Smooth muscle cell (in vitro differentiated cells): ENCODE data around the gene BASP1. TPM values are rescaled to one million over a fixed set of nuclear protein-coding genes. Genes with fewer than 3 reads are reported as not detected.

Source experiments
- DNase-seq: peaks from one replicate; lab custom pipeline; 2025; ENCODE audit not compliant: unreplicated experiment; lab: John Stamatoyannopoulos, UW
- H2AFZ ChIP-seq: fragments of 200-600 bp; sonication (generic); 2 replicates; pipeline ENCODE4 v1.6.0; 2016; ENCODE audit warnings: antibody characterized with exemption, low read depth, mild to moderate bottlenecking
- H3F3A ChIP-seq: fragments of 200-600 bp; sonication (generic); 2 replicates; pipeline ENCODE4 v1.6.0; 2017; ENCODE audit warnings: antibody characterized with exemption, low read depth
- H3K27ac ChIP-seq: fragments of 200-600 bp; sonication (generic); 2 replicates; pipeline ENCODE4 v1.5.1; 2016; ENCODE audit warnings: low read depth, mild to moderate bottlenecking
- H3K27me3 ChIP-seq: fragments of 200-600 bp; sonication (generic); 2 replicates; pipeline ENCODE4 v1.6.1; 2016; ENCODE audit warnings: low read depth, mild to moderate bottlenecking
- H3K36me3 ChIP-seq: fragments of 200-600 bp; sonication (generic); 2 replicates; pipeline ENCODE4 v1.5.1; 2016; ENCODE audit warnings: low read depth
- H3K4me1 ChIP-seq: fragments of 200-600 bp; sonication (generic); 2 replicates; pipeline ENCODE4 v1.5.1; 2016; ENCODE audit warnings: low read depth
- H3K4me2 ChIP-seq: fragments of 200-600 bp; sonication (generic); 2 replicates; pipeline ENCODE4 v1.6.0; 2016; ENCODE audit warnings: mild to moderate bottlenecking
- H3K4me3 ChIP-seq: fragments of 200-600 bp; sonication (generic); 2 replicates; pipeline ENCODE4 v1.5.1; 2016; ENCODE audit warnings: mild to moderate bottlenecking
- H3K79me2 ChIP-seq: fragments of 200-600 bp; sonication (generic); 2 replicates; pipeline ENCODE4 v1.6.0; 2016; ENCODE audit warnings: low read depth, mild to moderate bottlenecking
- H3K9ac ChIP-seq: fragments of 200-600 bp; sonication (generic); 2 replicates; pipeline ENCODE4 v1.6.0; 2016; ENCODE audit warnings: low read depth
- H3K9me3 ChIP-seq: fragments of 200-600 bp; sonication (generic); replicated peaks from 2 replicates; pipeline ENCODE4 v1.5.1; 2016; ENCODE audit warnings: low read depth
- H4K20me1 ChIP-seq: fragments of 200-600 bp; sonication (generic); 2 replicates; pipeline ENCODE4 v1.6.0; 2016; ENCODE audit warnings: low read depth
- WGBS: methylation state at CpG from one replicate; pipeline ENCODE4 v1.1.7; 2016; ENCODE audit warnings: low lambda C conversion rate; 5-methylcytosine and 5-hydroxymethylcytosine counted together
- polyA plus RNA-seq: library from polyadenylated mRNA; unstranded; fragments of >200 nt; fragmentation: Nextera tagmentation; extraction: Ambion mirVana; gene quantifications from 2 replicates; pipeline ENCODE4 v1.2.1, GENCODE V29; 2016
- total RNA-seq: library from RNA; depleted of rRNA; stranded (reverse); fragments of >200 nt; gene quantifications from 2 replicates; pipeline ENCODE4 v1.2.3, GENCODE V29; 2014
- TF ChIP-seq, protein P1 (sequence below): fragments of 200-600 bp; sonication (generic); IDR thresholded peaks from 2 replicates; pipeline ENCODE4 v1.5.1; 2017; ENCODE audit warnings: borderline replicate concordance, mild to moderate bottlenecking, antibody characterized with exemption; ENCODE audit not compliant: insufficient read depth, poor library complexity, severe bottlenecking

Gene BASP1
- total and polyA plus RNA-seq, 2 experiments from 2014 or later: 194 to 304 TPM

DNA sequence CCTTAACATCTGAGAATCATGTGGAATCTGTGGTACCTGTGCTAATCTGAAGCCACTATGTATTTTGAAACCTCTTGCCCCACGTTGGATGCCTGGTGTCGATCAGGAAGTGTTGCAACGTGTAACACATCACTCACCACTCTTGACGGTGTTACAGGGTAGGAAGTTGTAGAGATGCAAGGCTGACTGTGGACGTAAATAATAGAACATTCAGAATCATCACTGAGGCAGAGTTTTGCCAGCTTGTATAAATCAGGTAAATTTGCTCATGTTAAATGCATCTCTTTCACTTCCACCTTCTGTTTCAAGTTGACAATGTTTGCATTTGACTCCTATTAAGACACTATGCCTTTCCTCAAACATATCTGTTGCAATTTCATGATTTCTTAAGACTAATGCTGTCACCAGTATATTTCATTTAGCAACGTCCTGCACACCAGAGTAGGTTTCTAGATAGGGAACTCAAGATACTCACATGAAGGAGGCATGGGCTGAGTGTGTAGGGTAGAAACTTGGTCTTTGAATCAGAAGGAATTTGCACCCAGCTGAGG, 38.1 kb downstream of the BASP1 start:
- Histone ChIP-seq H3K4me2 (peak overlapping the region; percentile 33), H4K20me1 (peaks cover 94% of the 10 kb centered on the region), H3K79me2 (peaks cover 100% of the 10 kb centered on the region), H3K4me3 (no peak overlapping the region), H3F3A (peaks cover 10% of the 10 kb centered on the region), H3K27me3 (no peaks in the 10 kb centered on the region), H3K36me3 (no peaks in the 10 kb centered on the region), H2AFZ (no peak overlapping the region), H3K27ac (peak overlapping the region; percentile 33), H3K4me1 (peaks cover 35% of the 10 kb centered on the region), H3K9ac (no peak overlapping the region), H3K9me3 (no peaks in the 10 kb centered on the region)
- TF ChIP-seq, protein P1, sequence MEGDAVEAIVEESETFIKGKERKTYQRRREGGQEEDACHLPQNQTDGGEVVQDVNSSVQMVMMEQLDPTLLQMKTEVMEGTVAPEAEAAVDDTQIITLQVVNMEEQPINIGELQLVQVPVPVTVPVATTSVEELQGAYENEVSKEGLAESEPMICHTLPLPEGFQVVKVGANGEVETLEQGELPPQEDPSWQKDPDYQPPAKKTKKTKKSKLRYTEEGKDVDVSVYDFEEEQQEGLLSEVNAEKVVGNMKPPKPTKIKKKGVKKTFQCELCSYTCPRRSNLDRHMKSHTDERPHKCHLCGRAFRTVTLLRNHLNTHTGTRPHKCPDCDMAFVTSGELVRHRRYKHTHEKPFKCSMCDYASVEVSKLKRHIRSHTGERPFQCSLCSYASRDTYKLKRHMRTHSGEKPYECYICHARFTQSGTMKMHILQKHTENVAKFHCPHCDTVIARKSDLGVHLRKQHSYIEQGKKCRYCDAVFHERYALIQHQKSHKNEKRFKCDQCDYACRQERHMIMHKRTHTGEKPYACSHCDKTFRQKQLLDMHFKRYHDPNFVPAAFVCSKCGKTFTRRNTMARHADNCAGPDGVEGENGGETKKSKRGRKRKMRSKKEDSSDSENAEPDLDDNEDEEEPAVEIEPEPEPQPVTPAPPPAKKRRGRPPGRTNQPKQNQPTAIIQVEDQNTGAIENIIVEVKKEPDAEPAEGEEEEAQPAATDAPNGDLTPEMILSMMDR: no peak
- DNase-seq: no peak
- 57% methylated on average over 6 of the region's 6 CpGs for WGBS

DNA sequence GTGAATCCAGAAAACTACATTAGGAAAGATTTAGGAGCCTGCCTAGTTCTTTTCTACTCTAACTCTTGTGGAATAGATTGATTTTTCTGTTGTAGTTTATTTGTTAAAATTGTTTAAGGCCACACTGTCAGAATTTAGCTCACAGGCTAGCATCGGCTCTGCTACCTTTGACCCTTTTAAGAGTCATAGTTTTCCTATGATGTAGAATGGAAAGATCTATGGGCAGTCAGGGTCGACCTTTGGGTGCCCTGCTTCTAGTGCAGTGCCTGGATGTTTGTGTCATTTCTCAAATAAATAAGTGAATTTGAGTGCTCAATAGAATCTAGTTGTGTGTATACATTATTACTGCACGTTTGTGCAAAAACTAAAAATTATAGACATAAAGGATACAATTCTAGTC, 38.7 kb downstream of the BASP1 start:
- peaks cover 100% of the 10 kb centered on the region for H4K20me1 ChIP-seq
- no peaks in the 10 kb centered on the region for H3K9me3 ChIP-seq
- no peak overlapping the region for H3K4me3 ChIP-seq
- no peak for DNase-seq
- no peak overlapping the region for H3K9ac ChIP-seq
- H3K79me2 ChIP-seq: peaks cover 100% of the 10 kb centered on the region
- H3K4me1 ChIP-seq: peaks cover 35% of the 10 kb centered on the region
- no peak overlapping the region for H3K4me2 ChIP-seq
- TF ChIP-seq, protein P1: no peak
- no peaks in the 10 kb centered on the region for H3K27me3 ChIP-seq
- peak overlapping the region; percentile 67 for H3K27ac ChIP-seq
- no peaks in the 10 kb centered on the region for H3K36me3 ChIP-seq
- peaks cover 10% of the 10 kb centered on the region for H3F3A ChIP-seq
- H2AFZ ChIP-seq: no peak overlapping the region
- WGBS: 94% methylated on average over 3 of the region's 3 CpGs

DNA sequence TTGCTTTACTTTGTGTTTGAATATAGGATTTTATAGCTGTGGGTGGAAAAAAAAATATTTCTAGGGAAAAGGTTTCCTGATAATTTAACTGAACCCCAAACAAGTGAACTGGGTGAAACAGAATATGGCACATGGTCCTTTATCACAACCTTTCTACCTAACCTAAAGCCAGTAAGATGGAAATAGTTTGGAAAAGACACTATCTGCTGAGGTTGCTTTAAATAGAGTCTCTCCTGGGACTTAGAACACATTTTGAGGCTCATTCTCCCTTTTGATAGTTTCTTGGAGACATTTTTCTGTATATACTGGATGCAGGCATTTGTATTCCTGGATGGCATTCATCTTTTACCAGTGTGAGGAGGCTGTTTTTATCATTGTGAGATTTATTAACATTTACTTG, 39.4 kb downstream of the BASP1 start:
- Histone ChIP-seq H3K4me2 (peak overlapping the region; percentile 3), H4K20me1 (peaks cover 100% of the 10 kb centered on the region)

More for the DNA sequence above, 39.4 kb downstream of the BASP1 start:
- Histone ChIP-seq H3K79me2 (peaks cover 100% of the 10 kb centered on the region), H3K9ac (no peak overlapping the region), H2AFZ (no peak overlapping the region), H3K4me3 (no peak overlapping the region), H3K36me3 (no peaks in the 10 kb centered on the region), H3K9me3 (no peaks in the 10 kb centered on the region), H3K4me1 (peaks cover 35% of the 10 kb centered on the region), H3K27me3 (no peaks in the 10 kb centered on the region), H3F3A (peaks cover 5% of the 10 kb centered on the region), H3K27ac (peak overlapping the region; percentile 67)
- TF ChIP-seq, protein P1: no peak
- no peak for DNase-seq
